ENCODE data around the gene NPL.

NPL gene

DNA sequence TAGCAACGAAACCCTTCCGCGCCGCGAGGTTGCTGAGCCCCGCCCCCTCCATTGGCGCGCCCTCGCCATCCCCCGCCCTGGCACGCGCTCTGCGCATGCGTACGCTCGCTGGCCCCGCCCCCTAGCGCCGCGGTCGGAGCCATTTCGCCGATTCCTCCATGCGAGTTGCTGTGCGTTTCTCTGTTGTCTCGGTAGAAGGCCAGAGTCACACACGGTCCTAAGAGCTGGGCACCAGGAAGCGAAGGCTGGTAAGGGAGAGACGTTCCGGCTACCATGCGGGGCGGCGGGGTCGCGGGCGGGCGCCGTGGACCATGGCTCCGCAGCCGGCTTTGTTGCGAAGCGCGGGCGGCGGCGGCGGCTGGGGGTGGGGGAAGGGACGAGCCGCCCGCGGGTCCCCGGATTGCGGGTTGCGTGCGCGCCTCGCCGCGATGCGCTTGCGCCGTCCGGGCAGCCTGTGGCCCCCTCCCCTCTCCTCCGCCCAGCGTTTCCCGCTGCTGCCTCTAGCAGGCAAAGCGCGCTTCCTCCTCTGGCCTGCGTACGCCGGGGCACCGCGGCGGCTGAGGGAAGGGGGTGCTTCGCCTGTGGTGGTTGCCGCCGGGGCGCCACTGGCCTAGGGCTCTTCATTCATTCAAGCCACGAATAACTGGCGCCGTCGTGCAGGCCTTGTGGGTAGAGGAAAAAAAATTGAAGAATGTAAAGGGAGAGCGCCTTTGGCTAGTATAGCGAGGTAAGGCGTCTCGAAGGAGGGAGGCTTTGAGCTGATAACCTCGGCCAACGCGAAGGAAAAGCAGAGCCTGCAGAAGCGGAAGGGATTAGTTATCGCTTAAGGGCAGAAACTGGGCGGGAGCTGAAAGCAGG, 49.9 kb downstream of the NPL start, which contains the start of gene DHX9:
TSS of gene DHX9 (plus strand) at position 139 of the 858 bp plus-strand sequence. CDS start 3,220 bp downstream, outside the sequence.
- no peak for TF ChIP-seq EZH2phosphoT487 (conservative IDR thresholded peaks at IDR 0.05; ENCODE audit: low read length)
- TF ChIP-seq CTCF (IDR thresholded peaks at IDR 0.05; ENCODE audit: insufficient read depth, low read length, poor library complexity, severe bottlenecking) = no peak
- H3K79me2 ChIP-seq (ENCODE audit: insufficient read depth, low read length) = peaks cover 50% of the 10 kb centered on the region
- H3K4me3 ChIP-seq (ENCODE audit: insufficient read depth, low read length, poor library complexity, severe bottlenecking) = peak within 1 kb of the TSS; percentile 79
- peak within 1 kb of the TSS; percentile 86 for H3K4me2 ChIP-seq (ENCODE audit: low read depth, low read length, poor library complexity, severe bottlenecking)
- peak within 1 kb of the TSS; percentile 83 for H2AFZ ChIP-seq (ENCODE audit: low read depth, low read length, severe bottlenecking)
- peaks cover 38% of the 10 kb centered on the region for H4K20me1 ChIP-seq (ENCODE audit: low read depth, low read length)
- H3K27me3 ChIP-seq (ENCODE audit: low read length) = no peaks in the 10 kb centered on the region
- peak within 1 kb of the TSS; percentile 87 for H3K9ac ChIP-seq (ENCODE audit: low read length)
- H3K27ac ChIP-seq (ENCODE audit: low read depth, low read length) = peak within 1 kb of the TSS; percentile 88
- H3K9me2 ChIP-seq (replicated peaks; ENCODE audit: insufficient read depth, low read length) = no peaks in the 10 kb centered on the region
- peaks cover 35% of the 10 kb centered on the region for H3K36me3 ChIP-seq (ENCODE audit: low read length)
- H3K9me3 ChIP-seq (ENCODE audit: insufficient read depth, low read length) = no peaks in the 10 kb centered on the region
- H3F3A ChIP-seq (ENCODE audit: insufficient read depth) = peaks cover 9% of the 10 kb centered on the region

GRCh38 chr1:182841368-182841988, 51.9 kb downstream of the NPL start:
- no peaks in the 10 kb centered on the region for H3K9me2 ChIP-seq (replicated peaks; ENCODE audit: insufficient read depth, low read length)
- peak overlapping the region; percentile 86 for H3K4me2 ChIP-seq (ENCODE audit: low read depth, low read length, poor library complexity, severe bottlenecking)
- H3K9me3 ChIP-seq (ENCODE audit: insufficient read depth, low read length) = no peaks in the 10 kb centered on the region
- peak overlapping the region; percentile 87 for H3K9ac ChIP-seq (ENCODE audit: low read length)
- TF ChIP-seq CTCF (IDR thresholded peaks at IDR 0.05; ENCODE audit: insufficient read depth, low read length, poor library complexity, severe bottlenecking) (no peak), EZH2phosphoT487 (conservative IDR thresholded peaks at IDR 0.05; ENCODE audit: low read length) (no peak)
- 0 out of 2 replicates have a peak overlapping the region, but pooled peaks have one; percentile 3 for H3K27ac ChIP-seq (ENCODE audit: low read depth, low read length)
- H4K20me1 ChIP-seq (ENCODE audit: low read depth, low read length) = peaks cover 55% of the 10 kb centered on the region
- H3K27me3 ChIP-seq (ENCODE audit: low read length) = no peaks in the 10 kb centered on the region
- H3K4me3 ChIP-seq (ENCODE audit: insufficient read depth, low read length, poor library complexity, severe bottlenecking) = peak overlapping the region; percentile 79
- H3F3A ChIP-seq (ENCODE audit: insufficient read depth) = peaks cover 15% of the 10 kb centered on the region
- peaks cover 51% of the 10 kb centered on the region for H3K36me3 ChIP-seq (ENCODE audit: low read length)
- H3K79me2 ChIP-seq (ENCODE audit: insufficient read depth, low read length) = peaks cover 70% of the 10 kb centered on the region
- no peak overlapping the region for H2AFZ ChIP-seq (ENCODE audit: low read depth, low read length, severe bottlenecking)

- peaks cover 59% of the 10 kb centered on the region for H3K36me3 ChIP-seq (ENCODE audit: low read length)
- H3K79me2 ChIP-seq (ENCODE audit: insufficient read depth, low read length) = peaks cover 78% of the 10 kb centered on the region
- H3K9me3 ChIP-seq (ENCODE audit: insufficient read depth, low read length) = no peaks in the 10 kb centered on the region
- H3K27ac ChIP-seq (ENCODE audit: low read depth, low read length) = no peak overlapping the region
- TF ChIP-seq CTCF (IDR thresholded peaks at IDR 0.05; ENCODE audit: insufficient read depth, low read length, poor library complexity, severe bottlenecking) (no peak), EZH2phosphoT487 (conservative IDR thresholded peaks at IDR 0.05; ENCODE audit: low read length) (no peak)
- H3K9me2 ChIP-seq (replicated peaks; ENCODE audit: insufficient read depth, low read length) = no peaks in the 10 kb centered on the region
- H3K4me2 ChIP-seq (ENCODE audit: low read depth, low read length, poor library complexity, severe bottlenecking) = peak overlapping the region; percentile 86
- H3F3A ChIP-seq (ENCODE audit: insufficient read depth) = peaks cover 20% of the 10 kb centered on the region
- H2AFZ ChIP-seq (ENCODE audit: low read depth, low read length, severe bottlenecking) = no peak overlapping the region
- H4K20me1 ChIP-seq (ENCODE audit: low read depth, low read length) = peaks cover 63% of the 10 kb centered on the region
- H3K4me3 ChIP-seq (ENCODE audit: insufficient read depth, low read length, poor library complexity, severe bottlenecking) = peak overlapping the region; percentile 79
- H3K9ac ChIP-seq (ENCODE audit: low read length) = peak overlapping the region; percentile 87; the same call in 1 of the 2 replicates
- no peaks in the 10 kb centered on the region for H3K27me3 ChIP-seq (ENCODE audit: low read length)
Observed at GRCh38 chr1:182842265-182842664, 52.7 kb downstream of the NPL start.

Data from SU-DHL-6 (cell line).